ENCODE results near the gene PKNOX2.

GRCh38 chr11:125147280-125147679 is 17.3 kb upstream of the PKNOX2 start:
- TF ChIP-seq, protein P1, sequence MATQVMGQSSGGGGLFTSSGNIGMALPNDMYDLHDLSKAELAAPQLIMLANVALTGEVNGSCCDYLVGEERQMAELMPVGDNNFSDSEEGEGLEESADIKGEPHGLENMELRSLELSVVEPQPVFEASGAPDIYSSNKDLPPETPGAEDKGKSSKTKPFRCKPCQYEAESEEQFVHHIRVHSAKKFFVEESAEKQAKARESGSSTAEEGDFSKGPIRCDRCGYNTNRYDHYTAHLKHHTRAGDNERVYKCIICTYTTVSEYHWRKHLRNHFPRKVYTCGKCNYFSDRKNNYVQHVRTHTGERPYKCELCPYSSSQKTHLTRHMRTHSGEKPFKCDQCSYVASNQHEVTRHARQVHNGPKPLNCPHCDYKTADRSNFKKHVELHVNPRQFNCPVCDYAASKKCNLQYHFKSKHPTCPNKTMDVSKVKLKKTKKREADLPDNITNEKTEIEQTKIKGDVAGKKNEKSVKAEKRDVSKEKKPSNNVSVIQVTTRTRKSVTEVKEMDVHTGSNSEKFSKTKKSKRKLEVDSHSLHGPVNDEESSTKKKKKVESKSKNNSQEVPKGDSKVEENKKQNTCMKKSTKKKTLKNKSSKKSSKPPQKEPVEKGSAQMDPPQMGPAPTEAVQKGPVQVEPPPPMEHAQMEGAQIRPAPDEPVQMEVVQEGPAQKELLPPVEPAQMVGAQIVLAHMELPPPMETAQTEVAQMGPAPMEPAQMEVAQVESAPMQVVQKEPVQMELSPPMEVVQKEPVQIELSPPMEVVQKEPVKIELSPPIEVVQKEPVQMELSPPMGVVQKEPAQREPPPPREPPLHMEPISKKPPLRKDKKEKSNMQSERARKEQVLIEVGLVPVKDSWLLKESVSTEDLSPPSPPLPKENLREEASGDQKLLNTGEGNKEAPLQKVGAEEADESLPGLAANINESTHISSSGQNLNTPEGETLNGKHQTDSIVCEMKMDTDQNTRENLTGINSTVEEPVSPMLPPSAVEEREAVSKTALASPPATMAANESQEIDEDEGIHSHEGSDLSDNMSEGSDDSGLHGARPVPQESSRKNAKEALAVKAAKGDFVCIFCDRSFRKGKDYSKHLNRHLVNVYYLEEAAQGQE (IDR thresholded peaks at IDR 0.05; ENCODE audit: insufficient replicate concordance, low read depth), result no peak
- no peak for TF ChIP-seq POLR2AphosphoS5 (IDR thresholded peaks at IDR 0.05; ENCODE audit: low read depth)
- TF ChIP-seq, protein P2, sequence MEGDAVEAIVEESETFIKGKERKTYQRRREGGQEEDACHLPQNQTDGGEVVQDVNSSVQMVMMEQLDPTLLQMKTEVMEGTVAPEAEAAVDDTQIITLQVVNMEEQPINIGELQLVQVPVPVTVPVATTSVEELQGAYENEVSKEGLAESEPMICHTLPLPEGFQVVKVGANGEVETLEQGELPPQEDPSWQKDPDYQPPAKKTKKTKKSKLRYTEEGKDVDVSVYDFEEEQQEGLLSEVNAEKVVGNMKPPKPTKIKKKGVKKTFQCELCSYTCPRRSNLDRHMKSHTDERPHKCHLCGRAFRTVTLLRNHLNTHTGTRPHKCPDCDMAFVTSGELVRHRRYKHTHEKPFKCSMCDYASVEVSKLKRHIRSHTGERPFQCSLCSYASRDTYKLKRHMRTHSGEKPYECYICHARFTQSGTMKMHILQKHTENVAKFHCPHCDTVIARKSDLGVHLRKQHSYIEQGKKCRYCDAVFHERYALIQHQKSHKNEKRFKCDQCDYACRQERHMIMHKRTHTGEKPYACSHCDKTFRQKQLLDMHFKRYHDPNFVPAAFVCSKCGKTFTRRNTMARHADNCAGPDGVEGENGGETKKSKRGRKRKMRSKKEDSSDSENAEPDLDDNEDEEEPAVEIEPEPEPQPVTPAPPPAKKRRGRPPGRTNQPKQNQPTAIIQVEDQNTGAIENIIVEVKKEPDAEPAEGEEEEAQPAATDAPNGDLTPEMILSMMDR (IDR thresholded peaks at IDR 0.05; ENCODE audit: insufficient read depth, low read length), result no peak
- TF ChIP-seq SPI1 (IDR thresholded peaks at IDR 0.05; ENCODE audit: borderline replicate concordance, low read depth), result no peak
- no peak for TF ChIP-seq GABPA (IDR thresholded peaks at IDR 0.05; ENCODE audit: low read depth)
